Activated CD4-positive, alpha-beta T cell treated with anti-CD3 and anti-CD28 coated beads, Interleukin-10, Interleukin-2, amounts not matched to agents 100 ng/mL and 50 ng/mL, durations not matched to agents 16 hours and 8 hours (primary cell): ENCODE data around the gene PLBD2.

ENCODE experiments used
- DNase-seq: peaks from one replicate; pipeline ENCODE4 v3.0.0-alpha.2; 2020

PLBD2 gene

DNA sequence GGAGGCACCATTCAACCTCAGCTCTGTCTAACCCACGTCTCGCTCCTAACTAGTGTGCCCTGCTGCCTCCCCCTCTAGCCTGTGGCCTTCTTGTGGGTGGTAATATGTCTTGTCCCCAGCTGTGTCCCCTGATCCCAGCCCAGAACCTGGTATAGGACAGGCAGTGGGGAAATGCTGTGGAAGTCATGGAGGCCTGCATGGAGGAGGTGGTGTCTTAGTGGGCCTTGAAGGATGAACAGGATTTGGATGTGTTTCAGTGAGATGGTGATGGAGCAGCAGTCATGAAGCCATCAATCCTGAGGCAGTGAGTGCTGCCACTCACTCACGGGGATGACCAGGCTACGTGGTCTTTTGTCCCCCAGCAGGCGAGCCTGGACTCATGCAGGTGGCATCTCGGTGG, 13.4 kb downstream of the PLBD2 start:
- DNase-seq = no peak

DNA sequence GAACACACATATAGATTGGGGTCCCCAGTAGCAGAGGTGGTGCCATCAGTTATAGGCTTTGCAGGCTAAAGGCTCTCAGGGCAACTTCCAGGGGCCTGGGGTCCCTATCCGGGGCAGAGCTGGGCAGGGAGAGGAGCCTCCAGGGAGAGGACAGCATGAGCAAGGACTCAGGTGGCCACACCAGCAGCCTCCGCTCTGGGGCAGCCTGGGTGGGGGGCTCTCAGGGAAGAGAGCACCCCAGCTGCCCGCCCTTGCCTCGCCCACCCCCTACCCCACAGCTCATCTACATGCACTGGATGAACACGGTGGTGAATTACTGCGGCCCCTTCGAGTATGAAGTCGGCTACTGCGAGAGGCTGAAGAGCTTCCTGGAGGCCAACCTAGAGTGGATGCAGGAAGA, 14.0 kb downstream of the PLBD2 start:
- DNase-seq = no peak

DNA sequence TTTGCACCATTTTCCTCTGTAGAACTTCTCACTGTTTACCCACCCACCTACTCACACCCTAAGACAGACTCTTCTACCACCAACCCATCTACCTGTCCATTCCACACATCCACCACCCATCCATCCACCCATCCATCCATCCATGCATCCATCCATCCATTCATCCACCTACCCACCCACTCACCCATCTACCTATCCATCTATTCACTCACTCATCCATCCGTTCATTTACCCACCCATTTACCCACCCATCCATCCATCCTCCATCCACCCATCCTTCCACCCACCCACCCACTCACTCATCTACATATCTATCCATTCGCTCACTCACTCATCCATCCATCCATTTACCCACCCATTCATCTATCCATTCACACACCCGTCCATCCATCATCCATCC, 15.1 kb downstream of the PLBD2 start:
- DNase-seq = no peak

DNA sequence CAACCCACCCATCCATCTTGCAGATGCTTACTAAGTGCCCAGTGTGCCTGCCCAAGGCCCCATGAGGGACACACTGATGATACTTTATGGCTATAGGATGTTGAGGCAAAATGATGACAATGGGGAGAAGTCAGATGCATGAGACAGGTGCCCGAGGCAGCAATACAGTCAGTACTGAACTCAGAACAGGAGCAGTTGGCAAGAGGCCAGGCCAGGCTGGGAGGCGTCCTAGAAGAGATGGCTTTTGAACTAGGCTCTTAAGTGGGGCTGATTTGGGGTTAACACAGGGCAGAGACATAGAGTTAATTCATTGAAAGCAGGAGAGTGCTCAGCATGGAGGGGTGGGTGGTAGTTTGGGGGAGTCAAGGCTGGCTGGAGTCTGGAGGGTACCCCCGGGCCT, 15.6 kb downstream of the PLBD2 start:
- no peak for DNase-seq

DNA sequence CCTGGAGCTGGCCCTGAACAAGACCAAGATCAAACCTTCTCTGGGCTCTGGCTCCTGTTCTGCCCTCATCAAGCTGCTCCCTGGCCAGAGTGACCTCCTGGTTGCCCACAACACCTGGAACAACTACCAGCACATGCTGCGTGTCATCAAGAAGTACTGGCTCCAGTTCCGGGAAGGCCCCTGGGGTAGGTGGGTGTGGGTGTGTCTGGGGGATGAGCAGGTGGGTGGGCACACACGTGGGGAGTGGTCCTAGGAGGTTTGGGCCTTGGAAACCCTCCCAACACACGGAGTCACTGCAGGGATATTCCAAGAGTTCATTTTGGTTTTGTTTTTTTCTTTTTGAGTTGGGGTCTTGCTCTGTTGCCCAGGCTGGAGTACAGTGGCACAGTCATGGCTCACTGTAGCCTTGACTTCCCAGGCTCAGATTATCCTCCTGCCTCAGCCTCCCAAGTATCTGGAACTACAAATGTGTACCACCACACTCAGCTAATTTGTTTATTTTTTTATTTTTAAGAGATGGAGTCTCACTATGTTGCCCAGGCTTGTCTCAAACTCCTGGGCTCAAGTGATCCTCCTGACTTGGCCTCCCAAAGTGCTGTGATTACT, 16.5 kb downstream of the PLBD2 start:
- no peak for DNase-seq

DNA sequence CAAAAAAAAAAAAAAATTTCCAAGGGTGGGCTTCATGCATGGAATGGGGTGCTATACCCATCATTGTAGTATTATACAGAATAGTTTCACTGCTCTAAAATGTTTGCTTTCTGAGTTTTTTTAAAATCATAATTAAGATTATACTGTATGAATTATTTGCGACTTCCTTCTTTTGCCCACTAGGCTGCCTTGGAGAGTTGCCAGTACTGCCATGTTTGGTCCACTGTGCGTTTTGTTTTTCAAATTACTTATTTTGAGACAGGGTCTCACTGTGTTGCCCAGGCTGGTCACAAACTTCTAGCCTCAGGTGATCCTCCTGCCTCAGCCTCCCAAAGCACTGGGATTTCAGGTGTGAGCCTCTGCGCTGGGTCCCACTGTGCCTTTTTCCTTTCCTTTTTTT, 19.9 kb downstream of the PLBD2 start:
- no peak for DNase-seq

DNA sequence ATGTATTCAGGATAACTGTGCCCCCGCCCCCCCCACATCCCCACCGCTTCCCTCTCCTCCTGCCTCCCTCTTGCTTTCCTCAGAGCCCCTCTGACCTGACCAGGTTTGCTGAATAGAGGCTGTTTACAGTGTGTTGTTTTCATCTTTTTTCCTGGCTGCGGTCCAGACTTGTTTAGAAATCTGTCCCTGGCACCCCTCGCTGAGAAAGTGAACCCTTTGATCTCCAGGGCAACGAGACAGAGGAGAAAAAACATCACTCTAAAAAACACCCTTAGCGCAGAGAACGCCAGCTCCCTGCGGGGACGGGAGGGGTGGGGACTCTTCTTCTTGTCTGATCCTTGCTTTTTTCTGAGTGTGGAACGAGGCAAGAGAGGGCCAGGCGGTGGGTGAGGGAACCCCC, 22.8 kb downstream of the PLBD2 start:
- DNase-seq = no peak

DNA sequence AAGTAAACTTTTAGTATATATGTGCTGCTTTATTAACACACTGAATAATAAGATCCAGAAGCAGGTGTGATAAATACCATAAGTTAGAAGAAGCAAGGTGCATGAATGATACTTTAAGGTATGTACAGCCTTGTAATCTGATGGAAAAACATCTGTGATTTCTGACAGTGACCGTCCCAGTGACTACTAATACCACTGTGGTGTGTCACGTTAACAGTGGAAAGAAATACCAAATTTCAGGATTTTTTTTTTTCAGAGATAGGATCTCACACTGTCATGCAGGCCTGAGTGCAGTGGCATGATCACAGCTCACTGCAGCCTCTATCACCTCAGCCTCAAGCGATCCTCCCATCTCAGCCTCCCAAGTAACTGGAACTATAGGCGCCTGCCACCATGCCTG, 23.8 kb downstream of the PLBD2 start:
- DNase-seq = no peak

DNA sequence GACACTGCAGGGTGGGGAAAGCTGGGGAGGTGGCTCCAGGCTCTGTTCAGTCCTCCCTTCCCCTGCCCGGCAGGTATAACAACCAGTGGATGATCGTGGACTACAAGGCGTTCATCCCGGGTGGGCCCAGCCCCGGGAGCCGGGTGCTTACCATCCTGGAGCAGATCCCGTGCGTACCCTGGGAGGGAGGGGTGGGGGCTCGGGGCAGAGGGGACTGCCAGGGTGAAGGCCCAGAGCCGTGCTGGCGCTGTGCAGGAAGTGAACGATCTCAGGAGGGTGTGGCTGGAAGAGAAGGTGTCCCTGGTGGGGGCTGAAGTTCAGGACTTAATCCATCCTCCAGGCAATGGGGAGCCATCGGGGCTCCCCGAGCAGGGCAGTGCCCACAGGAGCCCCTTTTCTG, 26.4 kb downstream of the PLBD2 start:
- no peak for DNase-seq

DNA sequence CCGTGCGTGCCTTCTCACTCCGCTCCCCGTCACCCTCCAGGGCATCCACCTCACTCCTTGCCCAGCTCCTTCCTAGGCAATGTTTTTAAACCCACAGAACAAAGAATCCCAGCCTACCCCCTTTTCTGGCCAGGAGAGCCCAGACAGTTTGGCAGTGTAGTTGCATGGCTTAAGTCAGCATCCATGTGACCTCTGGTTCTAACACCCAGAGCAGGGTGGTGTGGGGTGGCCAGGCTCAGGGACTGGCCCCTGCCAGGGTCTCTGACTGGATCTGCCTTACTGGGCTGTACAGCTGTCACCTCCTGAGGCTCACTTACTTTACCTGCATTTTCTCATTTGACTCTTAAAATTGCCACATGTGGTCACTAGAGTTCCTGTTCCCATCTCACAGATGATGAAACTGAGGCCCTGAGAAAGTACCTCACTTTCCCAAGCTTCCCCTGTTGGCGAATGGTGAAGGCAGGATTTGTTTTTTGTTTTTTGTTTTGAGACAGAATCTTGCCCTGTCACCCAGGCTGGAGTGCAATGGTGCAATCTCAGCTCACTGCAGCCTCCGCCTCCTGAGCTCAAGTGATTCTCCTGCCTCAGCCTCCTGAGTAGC, 27.0 kb downstream of the PLBD2 start:
- DNase-seq = no peak

DNA sequence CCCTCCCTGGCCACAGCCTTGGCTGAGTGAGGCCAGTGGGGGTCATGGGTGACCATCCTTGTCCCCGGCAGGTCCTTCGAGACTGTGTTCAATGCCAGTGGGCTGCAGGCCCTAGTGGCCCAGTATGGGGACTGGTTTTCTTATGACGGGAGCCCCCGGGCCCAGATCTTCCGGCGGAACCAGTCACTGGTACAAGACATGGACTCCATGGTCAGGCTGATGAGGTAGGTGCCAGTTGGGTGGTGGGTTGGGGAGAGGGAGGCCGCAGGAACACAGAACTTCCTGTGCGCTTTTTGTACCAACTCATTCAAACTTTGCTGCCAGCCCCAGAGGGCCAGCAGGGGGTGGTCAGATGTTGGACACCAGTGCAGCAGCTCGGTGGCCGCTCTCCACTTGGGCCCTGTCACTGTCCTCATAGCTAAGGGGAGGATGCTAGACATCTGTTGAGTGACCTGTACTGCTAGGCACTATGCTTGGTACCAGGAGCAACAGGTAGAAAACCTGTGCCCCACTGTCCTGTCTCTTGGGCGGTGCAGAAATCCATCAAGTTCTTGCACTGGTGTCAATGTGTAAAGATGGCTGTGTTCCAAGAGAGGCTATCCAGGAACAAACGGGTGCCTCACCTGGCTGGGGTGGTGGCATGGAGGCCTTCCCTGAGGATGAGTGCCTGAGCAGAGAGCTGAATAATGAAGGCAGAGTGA, 28.6 kb downstream of the PLBD2 start:
- no peak for DNase-seq

DNA sequence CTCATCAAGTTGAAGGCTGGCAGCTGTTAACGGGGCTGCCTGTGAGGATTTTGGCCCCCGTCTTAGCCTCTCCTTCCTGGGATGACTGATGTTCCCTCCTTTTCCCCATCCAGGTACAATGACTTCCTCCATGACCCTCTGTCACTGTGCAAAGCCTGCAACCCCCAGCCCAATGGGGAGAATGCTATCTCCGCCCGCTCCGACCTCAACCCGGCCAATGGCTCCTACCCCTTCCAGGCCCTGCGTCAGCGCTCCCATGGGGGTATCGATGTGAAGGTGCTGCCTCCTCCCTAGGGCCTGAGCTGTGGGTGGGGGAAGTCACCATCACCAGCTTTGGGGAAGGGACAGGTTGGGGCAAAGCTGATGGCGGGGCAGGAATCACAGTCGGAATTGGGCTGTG, 29.2 kb downstream of the PLBD2 start:
- DNase-seq = no peak

DNA sequence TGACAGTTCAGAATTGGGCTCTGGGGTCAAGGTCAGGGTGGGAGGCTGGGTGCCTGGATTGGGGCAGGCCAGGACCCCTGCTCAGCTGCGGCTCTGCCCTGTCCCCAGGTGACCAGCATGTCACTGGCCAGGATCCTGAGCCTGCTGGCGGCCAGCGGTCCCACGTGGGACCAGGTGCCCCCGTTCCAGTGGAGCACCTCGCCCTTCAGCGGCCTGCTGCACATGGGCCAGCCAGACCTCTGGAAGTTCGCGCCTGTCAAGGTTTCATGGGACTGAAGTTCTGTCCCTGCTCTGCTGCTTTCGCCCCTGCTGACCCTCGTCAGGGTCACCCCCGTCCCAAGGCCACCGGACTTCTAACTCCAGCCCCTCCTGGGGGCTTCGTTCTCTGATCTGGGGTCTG, 30.0 kb downstream of the PLBD2 start:
- DNase-seq = no peak

DNA sequence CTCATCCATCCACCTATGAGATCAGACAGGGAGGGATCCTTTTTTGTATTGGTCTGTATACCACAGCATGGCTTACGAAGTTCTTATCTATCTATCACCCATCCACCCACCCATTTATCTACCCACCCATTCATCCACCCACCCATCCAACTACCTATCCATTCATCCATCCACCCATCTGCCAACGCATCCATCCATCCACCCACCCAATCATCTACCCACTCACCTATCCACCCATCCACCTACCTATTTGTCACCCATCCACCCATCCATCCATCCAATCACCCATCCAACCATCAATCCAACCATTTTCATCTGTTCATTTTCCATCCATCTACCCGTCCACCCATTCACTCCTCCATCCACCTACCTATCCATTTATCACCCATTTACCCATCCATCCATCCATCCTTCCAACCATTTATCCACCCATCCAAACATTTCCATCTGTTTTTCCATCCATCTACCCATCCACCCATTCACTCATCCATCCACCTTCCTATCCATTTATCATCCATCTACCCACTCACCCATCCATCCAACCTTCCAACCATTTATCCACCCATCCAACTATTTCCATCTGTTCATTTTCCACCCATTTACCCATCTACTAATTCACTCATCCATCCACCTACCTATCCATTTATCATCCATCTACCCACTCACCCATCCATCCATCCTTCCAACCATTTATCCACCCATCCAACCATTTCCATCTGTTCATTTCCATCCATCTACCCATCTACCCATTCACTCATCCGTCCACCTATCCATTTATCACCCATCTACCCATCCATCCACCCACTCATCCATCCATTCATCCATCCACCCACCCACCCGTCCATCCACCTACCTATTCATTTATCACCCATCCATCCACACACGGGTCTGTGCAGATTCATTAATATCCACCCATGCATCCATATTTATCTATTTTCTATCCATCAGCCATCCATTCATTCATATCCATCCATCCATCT, 32.0 kb downstream of the PLBD2 start:
- DNase-seq = no peak

DNA sequence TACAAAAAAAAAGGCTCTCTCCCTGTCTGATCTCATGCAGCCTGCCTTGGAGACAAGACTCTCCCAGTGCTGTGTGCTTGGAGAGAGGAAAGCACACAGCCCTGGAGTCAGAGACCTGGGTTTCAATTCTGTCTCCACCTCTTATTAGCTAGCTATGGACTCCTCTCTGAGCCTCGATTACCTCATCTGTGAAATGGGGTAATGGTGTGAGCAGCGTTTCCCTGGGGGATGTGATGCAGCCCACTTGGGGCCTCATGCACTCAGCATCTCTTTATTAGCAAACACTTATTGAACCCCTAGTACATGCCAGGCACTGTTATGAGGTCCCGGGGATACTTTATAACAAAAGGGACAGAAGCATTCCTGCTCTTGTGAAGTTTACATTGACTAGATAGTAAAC, 32.8 kb downstream of the PLBD2 start:
- DNase-seq = no peak

DNA sequence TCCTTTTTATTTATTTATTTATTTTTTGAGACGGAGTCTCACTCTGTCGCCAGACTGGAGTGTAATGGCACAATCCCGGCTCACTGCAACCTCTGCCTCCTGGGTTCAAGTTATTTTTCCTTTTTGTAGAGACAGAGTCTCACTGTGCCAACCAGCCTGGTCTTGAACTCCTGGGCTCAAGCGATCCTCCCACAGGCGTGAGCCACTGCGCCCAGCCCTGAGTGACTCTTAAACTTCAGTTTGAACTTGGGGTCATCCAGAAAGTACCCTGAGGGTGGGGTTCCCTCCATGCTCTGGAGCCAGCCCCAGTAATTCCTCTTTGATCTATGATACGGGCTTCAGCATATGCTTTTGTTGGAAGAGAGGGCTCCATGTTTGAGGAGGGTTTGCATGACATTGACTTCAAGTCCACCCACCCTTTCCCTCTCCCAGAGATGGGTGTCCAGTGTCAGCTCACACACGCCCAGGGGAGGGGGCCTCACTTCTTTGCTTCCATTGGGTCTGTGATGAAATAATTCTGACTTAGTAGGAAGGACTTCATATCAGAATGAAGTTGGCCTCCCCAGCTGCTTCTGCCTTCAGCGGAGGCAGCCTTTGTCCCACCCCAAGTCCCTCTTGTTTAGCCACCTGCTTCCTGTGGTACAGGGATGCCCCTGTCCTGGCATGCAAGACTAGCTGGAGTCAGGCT, 33.4 kb downstream of the PLBD2 start:
- DNase-seq = no peak

DNA sequence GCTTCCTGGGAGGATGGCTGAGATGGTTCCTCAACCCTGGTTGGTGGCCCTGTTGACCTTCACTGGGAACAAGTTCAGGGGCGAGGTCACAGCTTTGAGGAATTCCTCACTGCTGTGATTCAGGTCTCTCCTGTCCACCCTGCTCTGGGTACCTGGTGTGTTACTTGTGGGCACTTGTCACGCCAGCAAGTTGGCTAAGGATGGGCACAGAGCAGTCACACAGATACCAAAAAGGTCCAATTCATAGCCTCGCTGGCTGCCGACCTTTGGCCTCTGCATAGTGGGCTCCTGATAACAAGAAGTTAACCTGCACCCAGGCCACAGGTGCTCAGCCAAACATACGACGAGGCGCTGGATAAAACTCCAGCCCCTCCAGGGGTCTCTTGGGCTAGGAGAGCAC, 34.1 kb downstream of the PLBD2 start:
- no peak for DNase-seq

DNA sequence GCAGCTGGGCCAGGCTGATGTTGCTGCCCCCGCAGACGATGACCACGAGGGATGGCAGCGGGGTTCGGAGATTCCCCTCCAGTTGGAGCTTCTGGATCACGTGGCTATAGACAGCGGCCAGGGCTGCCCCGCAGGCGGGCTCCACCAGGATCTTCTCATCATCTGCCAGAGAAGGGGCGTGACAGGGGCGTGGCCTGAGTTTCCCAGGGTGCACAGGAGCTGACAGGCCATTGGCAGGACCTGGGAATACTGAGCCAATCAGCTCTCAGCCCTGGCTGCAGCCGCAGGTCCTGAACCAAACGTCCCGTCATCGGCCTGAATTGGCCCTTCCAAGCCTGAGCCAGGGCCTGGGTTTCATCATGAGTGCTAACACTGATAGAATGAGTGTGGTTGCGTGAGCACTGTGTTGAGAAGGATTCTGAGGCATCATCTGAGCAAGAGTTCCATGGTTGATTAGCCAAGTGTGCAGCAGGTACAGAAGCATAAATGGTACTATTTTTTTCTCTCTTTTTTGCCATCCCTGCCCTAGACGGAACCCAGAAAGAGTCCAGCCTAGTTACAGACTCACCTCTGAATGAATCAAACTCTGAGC, 34.7 kb downstream of the PLBD2 start:
- DNase-seq = no peak

DNA sequence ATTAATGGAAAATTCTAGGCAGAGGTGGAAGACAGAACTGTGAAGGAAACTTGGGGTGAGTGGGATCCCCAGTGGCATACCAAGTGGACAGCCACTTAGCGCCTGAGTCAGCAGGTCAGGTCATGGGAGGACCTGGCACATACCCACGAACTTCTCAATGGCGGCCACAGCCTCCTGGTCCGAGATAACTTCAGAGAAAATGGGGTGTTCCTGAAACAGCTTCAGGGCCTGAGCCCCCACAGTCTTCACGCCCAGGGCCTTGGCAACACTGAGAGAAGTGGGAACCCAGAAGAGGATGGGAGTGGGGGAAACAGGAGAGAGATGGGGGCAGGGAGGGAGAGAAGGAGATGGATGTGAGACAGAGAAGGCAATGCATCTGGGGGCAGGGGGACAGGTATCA, 35.4 kb downstream of the PLBD2 start:
- DNase-seq = no peak

DNA sequence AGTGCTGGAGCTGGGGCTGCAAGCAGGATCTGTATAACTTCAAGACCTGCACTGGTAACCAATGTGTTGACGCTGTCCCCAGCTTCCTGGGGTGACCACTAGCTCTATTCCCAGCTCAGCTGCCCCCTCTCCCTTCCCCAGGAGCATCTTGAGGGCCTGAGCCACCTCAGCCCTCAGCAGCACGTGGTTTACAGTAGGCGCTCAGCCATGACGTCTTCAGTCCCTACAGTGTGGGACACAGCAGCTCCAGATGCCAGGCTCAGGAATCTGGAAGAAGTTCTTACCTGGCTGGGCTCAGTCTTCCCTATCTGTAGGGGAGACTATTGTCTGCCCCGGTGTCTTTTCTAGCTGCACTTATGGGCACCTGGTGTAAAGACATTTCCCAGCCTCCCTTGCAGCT, 36.7 kb downstream of the PLBD2 start:
- no peak for DNase-seq

DNA sequence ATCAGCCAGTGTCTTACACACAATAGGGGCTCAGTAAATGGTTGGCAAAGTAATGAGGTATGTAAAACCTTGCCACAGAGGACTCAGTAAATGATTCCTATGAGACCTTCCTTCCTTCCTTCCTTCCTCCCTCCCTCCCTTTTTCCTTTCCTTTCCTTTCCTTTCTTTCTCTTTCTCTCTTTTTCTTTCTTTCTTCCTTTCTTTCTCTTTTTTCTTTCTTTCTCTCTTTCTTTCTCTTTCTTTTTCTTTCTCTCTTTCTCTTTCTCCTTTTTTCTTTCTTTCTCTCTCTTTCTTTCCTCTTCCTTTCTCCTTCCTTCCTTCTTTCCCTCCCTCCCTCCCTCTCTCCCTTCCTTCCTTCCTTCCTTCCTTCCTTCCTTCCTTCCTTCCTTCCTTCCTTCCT, 37.8 kb downstream of the PLBD2 start:
- DNase-seq = no peak

DNA sequence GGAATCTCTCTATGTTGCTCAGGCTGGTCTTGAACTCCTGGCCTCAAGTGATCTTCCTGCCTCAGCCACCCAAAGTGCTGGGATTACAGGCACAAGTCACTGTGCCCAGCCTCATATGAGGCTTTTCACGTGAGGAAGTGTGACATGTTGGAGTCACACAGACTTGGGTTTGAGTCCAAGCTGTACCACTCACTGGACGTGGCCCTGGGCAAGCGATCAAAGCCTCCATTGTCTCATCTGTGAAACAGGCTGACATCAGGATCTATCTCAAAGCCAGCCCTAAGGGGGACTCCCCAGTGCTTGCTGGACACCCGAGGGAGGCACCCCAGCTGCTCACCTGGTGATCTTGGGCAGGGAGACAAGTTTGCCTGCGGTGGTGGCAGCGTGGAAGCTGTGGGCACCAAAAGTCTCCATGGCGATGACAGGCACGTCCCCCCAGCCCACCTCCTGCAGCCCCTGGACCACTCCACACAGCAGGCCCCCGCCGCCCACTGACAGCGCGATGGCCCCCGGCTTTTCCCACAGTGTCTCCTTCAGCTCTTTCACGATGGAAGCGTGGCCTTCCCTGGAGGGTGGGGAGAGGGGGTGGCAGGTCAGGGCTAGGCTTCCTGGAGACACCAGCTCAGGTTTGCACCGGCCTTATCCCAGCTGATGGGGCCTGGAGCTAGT, 38.6 kb downstream of the PLBD2 start:
- DNase-seq = no peak
